Measurements from ENCODE around the gene BCAT1. TPM values are rescaled to one million over a fixed set of nuclear protein-coding genes. Genes with fewer than 3 reads are reported as not detected.
"Not testable (repeated sequence)": the region's sequence is repeated elsewhere in the genome, so short reads cannot be mapped to it uniquely, and the experiment has no call there.

Gene BCAT1
- total RNA-seq, 1 donor from 2014 or later, result 103 TPM

DNA sequence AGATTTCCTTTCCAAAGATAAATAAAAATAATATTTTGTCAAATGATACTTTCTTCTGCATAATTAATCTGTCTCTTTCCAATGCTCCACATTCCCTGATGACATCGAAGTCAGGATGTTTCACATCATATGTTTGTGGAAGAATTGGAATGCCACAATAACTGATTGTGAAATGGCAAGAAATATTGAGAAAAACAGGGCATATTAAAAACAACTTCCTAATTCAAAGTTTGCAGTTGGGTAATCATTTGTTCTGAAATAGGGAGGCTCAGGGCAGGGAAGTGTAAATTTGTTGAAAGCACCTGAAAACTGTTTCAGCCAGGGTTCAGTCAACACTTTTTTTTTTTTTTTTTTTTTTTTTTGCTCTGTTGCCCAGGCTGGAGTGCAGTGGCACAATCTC, 50.7 kb downstream of the BCAT1 start:
- no peak for DNase-seq

GRCh38 chr12:24896171-24896570, 52.7 kb downstream of the BCAT1 start:
- no peak for DNase-seq

- DNase-seq, result peak; percentile 15
These were observed 53.3 kb downstream of the BCAT1 start for GRCh38 chr12:24895612-24896011.

DNA sequence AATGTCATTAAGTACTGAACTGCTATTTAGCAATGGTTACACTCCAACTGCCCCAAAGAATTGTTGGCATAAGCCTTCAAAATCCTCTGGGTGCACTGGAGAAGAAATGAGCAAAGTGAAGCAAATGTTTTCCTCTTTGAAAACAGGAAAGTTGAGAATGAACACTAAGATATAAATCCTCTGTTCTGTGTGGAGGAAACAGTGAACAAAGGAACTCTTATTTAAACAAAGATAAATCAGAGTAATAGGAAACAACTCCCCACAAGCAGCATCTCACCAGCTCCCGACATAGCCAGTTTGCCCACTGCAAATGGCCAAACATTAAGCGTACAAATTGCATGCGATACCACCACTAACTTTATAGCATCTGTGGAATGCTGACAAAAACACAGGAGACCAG, 54.0 kb downstream of the BCAT1 start:
- peak; percentile 53 for DNase-seq

GRCh38 chr12:24890048-24890803, 58.7 kb downstream of the BCAT1 start:
- DNase-seq, result no peak

DNA sequence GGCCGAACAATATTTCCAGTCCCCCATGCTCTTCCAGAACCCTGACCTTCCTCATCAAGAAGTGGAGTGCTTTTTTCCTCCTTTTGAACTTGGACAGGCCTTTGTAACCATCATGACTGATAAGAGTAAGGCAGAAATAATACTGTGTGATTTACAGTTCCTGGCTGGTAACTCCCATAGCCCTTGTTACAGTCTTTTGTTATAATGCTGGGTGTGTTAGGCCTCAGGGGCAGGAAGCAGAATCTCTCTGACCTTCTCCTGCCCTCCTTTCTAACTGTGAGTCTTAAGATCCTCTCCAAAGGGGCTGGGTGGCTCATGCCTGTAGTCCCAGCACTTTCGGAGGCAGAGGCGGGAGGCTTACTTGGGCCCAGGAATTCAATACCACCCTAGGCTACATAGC, 59.5 kb downstream of the BCAT1 start:
- DNase-seq, result peak; percentile 23

DNA sequence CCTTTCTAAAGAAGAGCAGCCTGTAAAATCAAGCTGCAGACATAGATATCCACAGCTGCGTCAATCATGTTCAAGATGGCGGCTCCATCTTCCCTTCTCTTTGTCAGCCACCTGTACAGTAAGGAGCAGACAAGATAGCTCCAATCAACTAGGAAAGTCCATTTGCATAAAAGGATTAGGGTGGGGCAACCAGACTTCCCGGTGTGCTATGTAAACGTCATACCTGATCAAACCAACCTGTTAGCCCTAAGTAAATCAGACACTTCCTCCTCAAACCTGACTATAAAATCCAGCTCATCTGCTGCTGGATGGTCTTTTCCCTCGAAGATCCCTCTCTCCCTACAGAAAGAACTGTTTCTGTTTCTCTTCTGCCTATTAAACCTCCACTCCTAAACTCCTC, 60.1 kb downstream of the BCAT1 start:
- no peak for DNase-seq

DNA sequence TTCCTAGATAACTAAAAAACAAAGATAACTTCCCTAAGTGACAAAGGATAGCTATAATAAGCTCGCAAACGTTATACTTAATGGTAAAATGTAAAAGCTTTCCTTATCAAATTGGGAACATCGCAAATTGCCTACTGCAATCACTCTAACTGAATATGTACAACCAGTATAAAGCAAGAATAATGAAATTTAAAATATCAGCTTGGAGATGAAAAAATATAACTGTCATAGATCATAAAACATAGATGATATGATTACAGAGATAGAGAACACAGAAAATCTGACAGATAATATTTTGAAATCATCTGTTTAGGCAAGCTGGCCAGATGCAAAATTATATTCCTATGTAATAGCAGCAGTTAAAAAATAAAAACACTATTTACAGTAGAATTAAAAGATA, 64.0 kb downstream of the BCAT1 start:
- no peak for DNase-seq

DNA sequence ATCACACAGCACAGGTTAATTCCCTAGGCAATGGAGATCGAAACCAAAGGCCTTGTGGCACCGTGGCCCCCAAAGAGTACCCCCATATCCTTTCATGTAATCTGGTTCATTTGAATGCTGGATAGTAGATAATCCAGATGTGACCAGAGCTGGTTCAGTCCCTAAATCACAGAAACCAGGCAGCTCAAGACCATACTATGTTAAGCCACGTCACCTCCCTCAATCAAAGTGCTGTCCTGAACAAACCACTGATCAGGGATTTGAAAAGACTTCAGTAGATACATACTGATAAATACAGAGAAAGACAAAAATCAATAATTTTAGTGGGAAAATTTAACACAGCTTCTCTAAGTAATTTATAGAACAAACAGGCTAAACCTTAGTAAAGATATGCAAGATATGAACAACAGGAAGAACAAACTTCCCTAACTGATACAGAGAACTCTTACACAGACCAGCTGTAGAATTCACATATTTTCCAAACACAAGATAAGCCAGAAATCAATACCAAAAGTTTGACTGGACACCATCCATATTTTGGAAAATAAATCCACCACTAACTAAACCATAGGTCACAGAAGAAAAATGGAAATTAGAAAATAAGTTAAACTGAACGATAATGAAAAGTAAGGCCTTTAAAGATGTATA, 67.1 kb downstream of the BCAT1 start:
- DNase-seq, result no peak

DNA sequence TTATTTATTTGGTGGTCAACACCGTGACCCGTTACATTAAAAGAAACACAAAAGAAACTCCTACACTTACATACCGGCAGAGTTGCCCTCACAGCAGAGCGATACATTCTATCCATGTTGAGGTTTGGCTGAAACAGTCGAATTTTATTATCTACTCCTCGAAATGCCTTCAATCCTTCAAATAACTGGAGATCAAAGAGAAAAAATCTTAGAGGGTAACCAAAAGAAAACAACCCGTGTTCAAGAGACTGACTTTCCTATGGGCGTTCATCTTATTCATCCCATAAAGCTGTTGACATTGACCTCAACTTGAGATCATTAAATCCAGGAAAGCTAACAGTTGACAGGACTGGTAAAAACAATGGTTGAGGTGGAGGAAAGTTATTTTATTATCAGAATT, 67.7 kb downstream of the BCAT1 start:
- DNase-seq, result no peak

DNA sequence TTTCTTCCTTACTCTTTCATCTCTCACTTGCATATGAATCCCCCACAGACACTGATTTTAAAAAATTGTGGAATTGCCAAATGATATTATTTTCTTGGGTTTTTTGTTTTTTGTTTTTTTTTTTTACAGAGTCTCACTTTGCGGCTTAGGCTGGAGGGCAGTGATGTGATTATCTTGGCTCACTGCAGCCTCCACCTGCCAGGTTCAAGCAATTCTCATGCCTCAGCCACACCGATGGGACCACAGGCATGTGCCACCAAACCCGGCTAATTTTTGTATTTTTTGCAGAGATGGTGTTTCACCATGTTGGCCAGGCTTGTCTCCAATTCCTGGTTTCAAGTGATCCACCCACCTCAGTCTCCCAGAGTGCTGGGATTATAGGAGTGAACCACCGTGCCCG, 68.2 kb downstream of the BCAT1 start:
- DNase-seq, result no peak

DNA sequence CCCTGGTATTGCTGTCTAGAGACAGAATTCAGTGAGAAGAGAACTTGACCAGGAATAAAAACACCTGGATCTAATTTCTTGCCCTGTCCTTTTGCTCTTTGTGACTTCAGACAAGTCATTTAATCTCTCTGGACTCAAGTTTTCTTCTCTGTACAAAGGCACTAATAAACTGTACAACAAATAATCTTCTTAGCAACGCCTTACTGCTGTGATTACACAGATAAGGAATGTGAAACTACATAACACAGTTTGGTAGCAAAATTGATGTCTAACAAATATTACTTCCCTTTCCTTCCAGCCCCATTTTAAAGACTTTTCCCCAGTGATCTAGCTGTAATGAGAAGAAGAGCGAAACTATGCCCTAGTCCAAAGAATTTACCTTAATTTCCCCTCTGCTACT, 69.3 kb downstream of the BCAT1 start:
- DNase-seq, result no peak

DNA sequence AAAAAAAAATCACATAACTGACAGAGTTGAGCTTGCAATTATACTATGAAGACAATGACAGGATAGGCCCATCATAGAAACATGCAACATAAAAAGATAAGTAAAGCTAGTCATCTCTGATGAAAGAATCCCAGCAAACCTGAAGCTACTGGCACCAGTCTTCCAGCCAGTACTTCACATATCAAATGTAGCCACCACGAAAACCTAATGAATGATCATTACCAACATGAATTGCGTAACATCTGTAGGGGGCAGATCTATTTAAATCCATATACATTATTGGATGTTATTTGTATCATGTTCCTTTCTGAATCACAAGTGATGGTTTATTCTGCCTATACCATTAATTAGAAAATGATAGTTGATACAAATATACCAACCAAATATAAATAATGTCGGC, 73.9 kb downstream of the BCAT1 start:
- no peak for DNase-seq

- no peak for DNase-seq
These were observed 76.7 kb downstream of the BCAT1 start for GRCh38 chr12:24872211-24872610.

DNA sequence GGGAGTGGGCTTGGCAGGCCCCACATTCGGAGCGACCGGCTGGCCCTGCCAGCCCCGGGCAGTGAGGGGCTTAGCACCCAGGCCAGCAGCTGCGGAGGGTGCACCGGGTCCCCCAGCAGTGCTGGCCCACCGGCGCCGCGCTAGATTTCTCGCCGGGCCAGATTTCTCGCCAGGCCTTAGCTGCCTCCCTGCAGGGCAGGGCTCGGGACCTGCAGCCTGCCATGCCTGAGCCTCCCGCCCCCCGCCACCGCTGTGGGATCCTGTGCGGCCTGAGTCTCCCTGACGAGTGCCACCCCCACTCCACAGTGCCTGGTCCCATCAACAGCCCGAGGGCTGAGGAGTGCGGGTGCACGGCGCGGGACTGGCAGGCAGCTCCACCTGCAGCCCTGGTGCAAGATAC, 82.8 kb downstream of the BCAT1 start:
- DNase-seq, result not testable (repeated sequence)

GRCh38 chr12:24864796-24865125, 84.1 kb downstream of the BCAT1 start:
- DNase-seq, result no peak

DNA sequence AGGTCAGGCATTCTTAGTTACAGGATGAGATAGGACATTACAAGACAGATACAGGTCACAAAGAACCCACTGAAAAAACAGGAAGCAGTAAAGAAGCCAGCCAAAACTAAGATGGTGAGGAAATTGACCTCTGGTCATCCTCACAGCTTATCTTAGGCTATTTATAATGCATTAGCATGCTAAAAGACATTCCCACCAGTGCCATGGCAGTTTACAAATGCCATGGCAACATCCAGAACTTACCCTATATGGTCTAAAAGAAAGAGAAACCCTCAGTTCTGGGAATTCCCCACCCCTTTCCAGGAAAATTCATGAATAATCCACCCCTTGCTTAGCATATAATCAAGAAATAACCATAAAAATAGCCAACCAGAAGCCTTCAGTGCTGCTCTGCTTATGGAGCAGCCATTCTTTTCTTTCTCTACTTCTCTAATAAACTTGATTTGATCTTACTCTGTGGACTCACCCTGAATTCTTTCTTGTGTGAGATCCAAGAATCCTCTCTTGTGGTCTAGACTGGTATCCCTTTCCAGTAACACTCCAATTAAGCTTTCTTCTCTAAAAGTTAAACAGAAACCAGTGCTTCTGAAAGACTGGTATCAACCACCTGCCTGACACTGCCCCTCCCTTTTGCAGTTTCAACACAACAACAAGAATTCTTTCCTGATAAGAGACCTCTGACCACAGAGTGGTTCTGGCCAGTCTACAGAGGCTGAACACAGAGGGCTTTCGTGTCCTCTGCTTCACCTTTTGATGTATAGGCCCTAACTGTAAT, 86.9 kb downstream of the BCAT1 start:
- DNase-seq, result peak; percentile 57

- no peak for DNase-seq
These were observed 88.4 kb downstream of the BCAT1 start for GRCh38 chr12:24860546-24860945.

- no peak for DNase-seq
These were observed 92.4 kb downstream of the BCAT1 start for GRCh38 chr12:24856541-24856940.

DNA sequence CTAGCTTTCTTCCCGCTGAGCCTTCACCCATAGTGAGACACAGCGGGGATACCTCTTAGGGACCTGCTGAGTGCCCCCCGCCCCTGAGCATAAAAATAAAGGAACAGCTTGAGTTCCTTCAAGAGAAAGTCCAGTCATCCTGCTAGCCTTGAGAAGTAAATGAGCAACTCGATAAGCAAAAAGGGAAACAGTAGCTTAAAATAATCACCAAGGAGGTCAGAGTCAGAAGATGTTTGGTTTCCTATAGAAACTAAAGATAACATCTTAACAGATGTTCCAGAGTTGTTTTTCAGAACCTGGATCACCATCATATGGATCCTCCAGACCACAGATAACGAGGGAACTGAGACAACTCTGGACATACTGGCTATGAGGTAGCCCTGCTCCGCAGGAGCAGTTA, 94.0 kb downstream of the BCAT1 start:
- peak; percentile 48 for DNase-seq

DNA sequence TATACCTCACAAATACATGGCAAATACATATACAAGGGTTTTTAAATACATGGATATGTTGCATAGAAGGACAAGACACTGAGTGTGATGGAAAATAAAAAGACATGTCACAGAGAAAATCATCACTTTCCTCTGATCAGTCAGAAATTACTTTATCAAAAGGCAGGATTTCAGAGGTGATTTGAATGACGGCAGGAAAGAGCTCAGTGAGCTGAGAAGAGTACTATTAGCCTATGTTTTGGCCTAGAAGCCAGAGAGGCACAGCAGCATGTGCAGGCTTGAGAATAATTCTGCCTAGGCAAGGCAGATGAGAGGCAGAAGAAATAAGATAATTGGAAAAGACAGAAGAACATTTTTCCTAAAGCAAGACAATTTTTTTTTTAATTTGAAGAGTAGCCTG, 94.9 kb downstream of the BCAT1 start:
- peak; percentile 35 for DNase-seq

DNA sequence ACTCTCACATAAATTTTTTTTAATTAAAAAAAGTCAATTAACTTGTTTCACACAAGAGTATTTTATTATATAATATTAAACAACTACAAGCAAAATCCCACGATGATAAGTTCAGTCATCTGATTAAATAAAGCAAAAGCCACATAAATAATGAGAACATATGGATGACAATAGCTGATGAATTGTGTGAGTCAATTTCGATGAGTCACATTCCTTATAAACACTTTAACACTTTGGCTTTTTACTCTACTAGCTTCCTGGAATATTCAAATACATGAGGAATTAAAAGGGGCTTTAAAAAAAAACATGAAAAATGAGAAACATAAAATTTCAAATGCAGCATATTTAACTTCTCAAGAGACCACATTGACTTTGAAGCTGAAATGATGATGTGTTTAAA, 95.3 kb downstream of the BCAT1 start:
- DNase-seq, result peak; percentile 85

DNA sequence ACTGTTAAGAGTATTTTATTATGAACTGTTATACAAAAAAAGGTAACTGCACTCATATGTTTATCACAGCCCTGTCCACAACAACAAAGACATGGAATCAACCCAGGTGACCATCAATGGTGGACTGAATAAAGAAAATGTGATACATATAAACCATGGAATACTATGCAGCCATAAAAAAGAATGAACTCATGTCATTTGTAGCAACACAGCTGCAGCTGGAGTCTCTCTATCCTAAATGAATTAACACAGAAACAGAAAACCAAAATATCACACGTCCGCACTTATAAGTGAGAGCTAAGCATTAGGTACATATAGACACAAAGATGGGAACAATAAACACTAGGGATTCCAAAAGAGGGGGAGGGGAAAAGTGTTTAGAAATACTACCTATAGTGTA, 95.8 kb downstream of the BCAT1 start:
- DNase-seq, result no peak

DNA sequence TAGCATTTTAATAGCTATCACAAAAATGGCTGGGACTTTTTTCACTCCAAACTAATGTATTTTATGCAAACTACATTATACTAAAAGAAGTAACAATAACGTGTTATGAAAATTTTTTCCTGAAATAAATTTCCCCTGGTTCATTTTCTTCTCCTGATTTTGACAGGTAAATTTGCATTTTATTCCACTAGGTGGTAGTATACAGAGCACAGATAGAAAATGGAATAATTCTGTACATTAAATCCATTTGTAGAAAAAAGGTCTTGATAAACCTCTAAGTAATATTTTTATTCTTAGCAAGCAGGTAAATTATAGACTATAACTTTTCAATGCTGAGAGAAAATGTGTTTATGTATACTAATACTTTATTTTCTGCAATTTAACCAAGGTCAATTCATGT, 96.5 kb downstream of the BCAT1 start:
- no peak for DNase-seq
